Activated gamma-delta T cell treated with anti-CD3 and anti-CD28 coated beads, Interleukin-2, amount 50 U/mL, for 16 hours (primary cell): ENCODE measurements around the gene ASTL.
"Not testable (repeated sequence)": the region's sequence is repeated elsewhere in the genome, so short reads cannot be mapped to it uniquely, and the experiment has no call there.

Source experiments
- DNase-seq: peaks from one replicate; pipeline ENCODE4 v3.0.0-alpha.2; 2020; ENCODE audit warnings: low read depth

Gene ASTL

GRCh38 chr2:96146153-96146880, 8.0 kb upstream of the ASTL start:
- DNase-seq = peak; percentile 88

- no peak for DNase-seq
These were observed 7.5 kb upstream of the ASTL start for GRCh38 chr2:96145848-96146152.

GRCh38 chr2:96145036-96145847, 6.9 kb upstream of the ASTL start, which contains the start of gene DUSP2:
DUSP2 (minus strand) TSS chr2:96145440; CDS start chr2:96145354, 86 bp downstream.
- DNase-seq = peak; percentile 85

GRCh38 chr2:96144481-96145035, 6.3 kb upstream of the ASTL start:
- peak; percentile 37 for DNase-seq

GRCh38 chr2:96143848-96144480, 5.7 kb upstream of the ASTL start:
- no peak for DNase-seq

GRCh38 chr2:96143231-96143847, 5.0 kb upstream of the ASTL start:
- DNase-seq = peak; percentile 36

- DNase-seq = peak; percentile 60
These were observed 4.2 kb upstream of the ASTL start for GRCh38 chr2:96142217-96143113.

GRCh38 chr2:96141624-96141967, 3.3 kb upstream of the ASTL start:
- not testable (repeated sequence) for DNase-seq

GRCh38 chr2:96140941-96141623, 2.8 kb upstream of the ASTL start:
- no peak for DNase-seq

GRCh38 chr2:96139181-96139758, 968 bp upstream of the ASTL start:
- no peak for DNase-seq

- DNase-seq = no peak
These were observed 752 bp downstream of the ASTL start for GRCh38 chr2:96137321-96138178.

- no peak for DNase-seq
These were observed 2.1 kb downstream of the ASTL start for GRCh38 chr2:96136129-96136720.

- no peak for DNase-seq
These were observed 2.7 kb downstream of the ASTL start for GRCh38 chr2:96135621-96136020.

GRCh38 chr2:96135171-96135570, 3.1 kb downstream of the ASTL start:
- no peak for DNase-seq

- no peak for DNase-seq
These were observed 3.9 kb downstream of the ASTL start for GRCh38 chr2:96134421-96134820.

GRCh38 chr2:96131813-96132745, 6.2 kb downstream of the ASTL start:
- no peak for DNase-seq

- DNase-seq = no peak
These were observed 7.0 kb downstream of the ASTL start for GRCh38 chr2:96131152-96131812.
